HG02798 (cell line): ENCODE measurements around the gene NWD2.

Source experiments
- ATAC-seq: cut with Tn5 transposase; IDR thresholded peaks from one replicate; pipeline ENCODE4 v1.9.1; 2021; ENCODE audit warnings: mild to moderate bottlenecking; ENCODE audit not compliant: unreplicated experiment, poor library complexity

The NWD2 gene

GRCh38 chr4:37434469-37434868 is 189.9 kb downstream of the NWD2 start:
- no peak for ATAC-seq

- ATAC-seq: no peak
These were observed 192.0 kb downstream of the NWD2 start for GRCh38 chr4:37436546-37436945.

- ATAC-seq: no peak
These were observed 192.6 kb downstream of the NWD2 start for GRCh38 chr4:37437163-37437562.

GRCh38 chr4:37438564-37439279 is 194.2 kb downstream of the NWD2 start:
- no peak for ATAC-seq

- ATAC-seq: no peak
These were observed 195.4 kb downstream of the NWD2 start for GRCh38 chr4:37439809-37440474.

- ATAC-seq: no peak
These were observed 196.0 kb downstream of the NWD2 start for GRCh38 chr4:37440501-37440900.

GRCh38 chr4:37441231-37442061 is 196.9 kb downstream of the NWD2 start:
- no peak for ATAC-seq

GRCh38 chr4:37442062-37442323 is 197.4 kb downstream of the NWD2 start:
- ATAC-seq: no peak

GRCh38 chr4:37443137-37443536 is 198.6 kb downstream of the NWD2 start:
- no peak for ATAC-seq

- no peak for ATAC-seq
These were observed 200.5 kb downstream of the NWD2 start for GRCh38 chr4:37445023-37445422.

- ATAC-seq: no peak
These were observed 201.5 kb downstream of the NWD2 start for GRCh38 chr4:37446016-37446415.

GRCh38 chr4:37447886-37448285 is 203.3 kb downstream of the NWD2 start:
- no peak for ATAC-seq

- no peak for ATAC-seq
These were observed 205.8 kb downstream of the NWD2 start for GRCh38 chr4:37450309-37450708.

- ATAC-seq: no peak
These were observed 206.4 kb downstream of the NWD2 start for GRCh38 chr4:37450911-37451310.

- no peak for ATAC-seq
These were observed 207.1 kb downstream of the NWD2 start for GRCh38 chr4:37451656-37452055.

- peak; percentile 53 for ATAC-seq
These were observed 208.4 kb downstream of the NWD2 start for GRCh38 chr4:37452952-37453280.

- peak; percentile 92 for ATAC-seq
These were observed 208.9 kb downstream of the NWD2 start for GRCh38 chr4:37453281-37453998.

GRCh38 chr4:37453999-37454800 is 209.7 kb downstream of the NWD2 start:
- ATAC-seq: no peak

GRCh38 chr4:37455301-37456131 is 211.0 kb downstream of the NWD2 start:
- no peak for ATAC-seq
